HepG2 (cell line): Measurements from ENCODE around the gene TAS2R60. TPM values are rescaled to one million over a fixed set of nuclear protein-coding genes. Genes with fewer than 3 reads are reported as not detected.

Source experiments
- ATAC-seq: fragments of 200-7000 bp; cut with Tn5 transposase; 3 replicates; pipeline ENCODE4 v1.9.1; 2020; ENCODE audit warnings: mild to moderate bottlenecking, moderate library complexity
- BruUV-seq: library from RNA; stranded (reverse); fragments of 400-500 nt; replicated peaks from 2 replicates; lab custom pipeline; 2021; lab: Mats Ljungman, UMichigan
- CTCF ChIA-PET: fragments of 300-600 bp; formaldehyde crosslinking; extraction: SDS; loops from one replicate; lab custom pipeline; 2021; ENCODE audit warnings: low total read pairs, inconsistent platforms, low intra/inter-chr PET ratio; lab: Yijun Ruan, JAX
- POLR2A ChIA-PET: fragments of 350-600 bp; sonication (Branson Sonifier 250); formaldehyde crosslinking; loops from one replicate; lab custom pipeline; 2020; ENCODE audit warnings: antibody characterized with exemption, inconsistent platforms; lab: Yijun Ruan, JAX
- DNase-seq: peaks from one replicate; pipeline ENCODE4 v3.0.0-alpha.2; 2015; ENCODE audit warnings: low spot score
- FAIRE-seq: peaks from 3 replicates; lab custom pipeline; 2011; peaks lifted over from hg19 to GRCh38; lab: Jason Lieb, UNC
- H2AFZ ChIP-seq: one replicate; pipeline ENCODE4 v1.6.1; 2011; ENCODE audit warnings: low read length, inconsistent platforms
- H3K27ac ChIP-seq: fragments of 300-600 bp; 3 replicates; pipeline ENCODE4 v1.8.0; 2011; ENCODE audit warnings: mixed run types, mild to moderate bottlenecking, mixed read lengths, low read length, inconsistent platforms; ENCODE audit not compliant: insufficient read depth; ENCODE audit errors: extremely low read length
- H3K27me3 ChIP-seq, 2 experiments: fragments of 200-600 bp in 1 of 2; 2 replicates in 1 of 2; 3 replicates in 1 of 2; pipeline versions ENCODE4 v1.6.0 to v1.8.0; 2011; ENCODE audit warnings: low read length in 2 of 2, mild to moderate bottlenecking in 2 of 2, moderate library complexity in 2 of 2, inconsistent platforms in 1 of 2; ENCODE audit not compliant: insufficient read depth in 2 of 2, control insufficient read depth in 1 of 2
- H3K36me3 ChIP-seq, 2 experiments: fragments of 200-600 bp in 1 of 2; replicated peaks in 1 of 2; 2 replicates in 1 of 2; 3 replicates in 1 of 2; pipeline versions ENCODE4 v1.5.1 to v1.8.0; 2011; ENCODE audit warnings: low read length in 2 of 2, inconsistent platforms in 1 of 2; ENCODE audit not compliant: insufficient read depth in 2 of 2, control insufficient read depth in 1 of 2
- H3K4me1 ChIP-seq: 2 replicates; pipeline ENCODE4 v1.5.1; 2012; ENCODE audit warnings: low read length, inconsistent platforms; ENCODE audit not compliant: insufficient read depth
- H3K4me2 ChIP-seq: 2 replicates; pipeline ENCODE4 v1.6.0; 2011; ENCODE audit warnings: low read depth, low read length, inconsistent platforms
- H3K4me3 ChIP-seq, 3 experiments: fragments of 200-600 bp in 1 of 3; sonication (generic), shearing (Covaris generic) in 1 of 3; replicated peaks in 1 of 3; 2 replicates each; pipeline ENCODE4 v1.5.1; 2011 to 2016; ENCODE audit warnings: low read length in 3 of 3, inconsistent platforms in 2 of 3, low read depth in 2 of 3, mild to moderate bottlenecking in 2 of 3, control low read depth in 1 of 3, mixed read lengths in 1 of 3; ENCODE audit not compliant: insufficient read depth in 1 of 3
- H3K79me2 ChIP-seq: one replicate; pipeline ENCODE4 v1.6.1; 2011; ENCODE audit warnings: low read length, inconsistent platforms; ENCODE audit not compliant: insufficient read depth
- H3K9ac ChIP-seq: 2 replicates; pipeline ENCODE4 v1.6.0; 2011; ENCODE audit warnings: mild to moderate bottlenecking, low read depth, low read length, inconsistent platforms; ENCODE audit not compliant: insufficient read depth
- H3K9me3 ChIP-seq: 2 replicates; pipeline ENCODE4 v1.5.1; 2012; ENCODE audit warnings: mild to moderate bottlenecking, low read length
- H4K20me1 ChIP-seq: 2 replicates; pipeline ENCODE4 v1.6.0; 2011; ENCODE audit warnings: inconsistent platforms, mild to moderate bottlenecking, low read length, moderate library complexity; ENCODE audit not compliant: insufficient read depth
- AKAP8 ChIP-seq: sonication (generic); formaldehyde crosslinking; IDR thresholded peaks from 2 replicates; pipeline ENCODE4 v1.5.1; 2020; ENCODE audit warnings: mild to moderate bottlenecking, missing genetic modification reagents
- CCAR2 ChIP-seq: fragments of 200-400 bp; formaldehyde crosslinking; optimal IDR thresholded peaks from 2 replicates; pipeline ENCODE3; 2018; ENCODE audit warnings: low read depth, mild to moderate bottlenecking, low read length, moderate library complexity
- HOXA5 ChIP-seq: sonication (generic); formaldehyde crosslinking; IDR thresholded peaks from 2 replicates; pipeline ENCODE4 v1.4.0; 2020; ENCODE audit warnings: missing genetic modification reagents
- PRPF4 ChIP-seq: fragments of 200-400 bp; formaldehyde crosslinking; IDR thresholded peaks from 2 replicates; pipeline ENCODE4 v1.6.1; 2016; ENCODE audit warnings: low read length, low read depth; ENCODE audit not compliant: poor library complexity, severe bottlenecking
- SMARCC2 ChIP-seq: fragments of 450-650 bp; IDR thresholded peaks from 2 replicates; pipeline ENCODE4 v1.6.1; 2017; ENCODE audit warnings: antibody characterized with exemption, mild to moderate bottlenecking
- WGBS: methylation state at CpG from one replicate; pipeline ENCODE4 v1.1.6; 2017; ENCODE audit warnings: low lambda C conversion rate; 5-methylcytosine and 5-hydroxymethylcytosine counted together
- in situ Hi-C: cut with HindIII; loops from 2 replicates; pipeline ENCODE4 v1.10.0; 2017; ENCODE audit warnings: low pct_unique_long_range_greater_than_20kb; ENCODE audit not compliant: extremely low pct_ligation_motif_present
- intact Hi-C: fragments of 100-400 bp; cut with micrococcal nuclease; formaldehyde crosslinking; loops from one replicate; pipeline ENCODE4 v1.10.0; 2022; ENCODE audit not compliant: unreplicated experiment
- polyA plus RNA-seq, 8 experiments: library from polyadenylated mRNA; depleted of rRNA in 3 of 8; stranded (reverse) in 7 of 8; unstranded in 1 of 8; fragments of >200 nt; fragmentation: Illumina TruSeq in 4 of 8; extraction: Trizol in 4 of 8; gene quantifications; 2 replicates each; pipeline versions ENCODE4 v1.2.1 to v1.2.3, GENCODE V29; 2011 to 2016; ENCODE audit warnings: low read depth in 4 of 8, missing spikeins in 1 of 8, mixed read lengths in 1 of 8; ENCODE audit not compliant: insufficient read depth in 1 of 8
- total RNA-seq, 5 experiments: library from RNA; depleted of rRNA; stranded (reverse); fragments of >200 nt; fragmentation: Illumina TruSeq; extraction: Trizol; gene quantifications; 2 replicates each; pipeline ENCODE4 v1.2.3, GENCODE V29; 2016; ENCODE audit warnings: low read depth in 1 of 5
- TF ChIP-seq, protein P1 (sequence below): sonication (generic); formaldehyde crosslinking; IDR thresholded peaks from 2 replicates; pipeline ENCODE4 v1.4.0; 2020; ENCODE audit warnings: missing genetic modification reagents

Gene TAS2R60
- total and polyA plus RNA-seq, 2 of the 13 experiments (the other 11 are each of a cell fraction or from before 2014, with no cell fraction given), result not detected

DNA sequence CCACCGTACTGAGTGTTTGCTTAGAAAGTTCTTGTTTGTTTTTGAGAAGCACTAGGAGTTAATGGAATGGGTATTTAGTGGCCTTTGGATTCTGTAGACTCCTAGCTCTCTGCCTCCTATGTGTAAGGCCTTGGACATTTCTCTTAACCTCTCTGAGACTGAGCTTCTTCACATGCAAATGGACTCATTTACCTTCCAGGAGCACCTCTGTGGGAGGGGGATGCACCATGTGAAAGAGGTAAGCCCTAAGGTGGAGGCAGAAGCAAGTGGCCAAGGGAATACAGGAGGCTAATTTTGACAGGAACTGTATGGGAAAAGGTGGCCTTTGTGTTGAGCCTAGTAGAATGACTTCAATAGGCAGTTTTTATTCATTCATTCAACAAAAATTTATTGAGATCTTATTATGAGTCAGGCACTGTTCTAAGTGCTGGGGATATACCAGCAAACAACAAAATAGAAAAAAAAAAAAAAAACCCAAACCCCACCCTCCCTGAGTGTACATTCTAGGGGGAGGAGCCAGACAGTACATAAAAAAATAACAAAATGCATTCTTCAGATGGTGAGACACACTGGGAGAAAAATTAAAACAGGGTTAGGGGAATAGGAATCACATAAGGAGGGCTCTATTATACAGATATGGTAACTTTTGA is 25.4 kb upstream of the TAS2R60 start:
- H3K4me1 ChIP-seq, result peaks cover 8% of the 10 kb centered on the region
- ChIA-PET POLR2A (no interaction called here), CTCF (interaction anchor here (2.6 kb wide), 1 partner anchor 38 kb away, joined by 24 read pairs; the partner anchor contains the start of gene ZYX)
- intact Hi-C loops (loop anchor here (2.0 kb wide), 1 partner anchor 177 kb away; no protein-coding TSS in a partner anchor), in situ Hi-C loops (loop anchor here (5.0 kb wide), 2 partner anchors 36 to 96 kb away; partner anchors contain the start of gene ZYX)
- H3K27ac ChIP-seq, result no peak overlapping the region
- FAIRE-seq (no peak), DNase-seq (no peak), ATAC-seq (no peak)
- H3K27me3 ChIP-seq, result peaks cover 2 to 9% of the 10 kb centered on the region in 2 experiments; a peak in 2 of 5 replicates
- no peak overlapping the region for H3K4me3 ChIP-seq
- no peak overlapping the region for H3K9ac ChIP-seq
- TF ChIP-seq AKAP8 (CRISPR knock-in tag) (no peak), PRPF4 (no peak), HOXA5 (no peak), CCAR2 (no peak), SMARCC2 (no peak)
- TF ChIP-seq, protein P1, sequence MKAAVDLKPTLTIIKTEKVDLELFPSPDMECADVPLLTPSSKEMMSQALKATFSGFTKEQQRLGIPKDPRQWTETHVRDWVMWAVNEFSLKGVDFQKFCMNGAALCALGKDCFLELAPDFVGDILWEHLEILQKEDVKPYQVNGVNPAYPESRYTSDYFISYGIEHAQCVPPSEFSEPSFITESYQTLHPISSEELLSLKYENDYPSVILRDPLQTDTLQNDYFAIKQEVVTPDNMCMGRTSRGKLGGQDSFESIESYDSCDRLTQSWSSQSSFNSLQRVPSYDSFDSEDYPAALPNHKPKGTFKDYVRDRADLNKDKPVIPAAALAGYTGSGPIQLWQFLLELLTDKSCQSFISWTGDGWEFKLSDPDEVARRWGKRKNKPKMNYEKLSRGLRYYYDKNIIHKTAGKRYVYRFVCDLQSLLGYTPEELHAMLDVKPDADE (CRISPR knock-in tag), result no peak
- H3K36me3 ChIP-seq, result no peaks in the 10 kb centered on the region
- no peaks in the 10 kb centered on the region for H3K79me2 ChIP-seq
- H2AFZ ChIP-seq, result no peak overlapping the region
- no peak overlapping the region for H3K4me2 ChIP-seq
- 0% methylated on average over 1 of the region's 1 CpG for WGBS
- BruUV-seq, result no TSS peak
- H3K9me3 ChIP-seq, result no peaks in the 10 kb centered on the region
- H4K20me1 ChIP-seq, result no peaks in the 10 kb centered on the region
